Forelimb muscle (tissue), 1 donor: ENCODE results near the gene RECQL5. TPM values are rescaled to one million over a fixed set of nuclear protein-coding genes. Genes with fewer than 3 reads are reported as not detected.

Source experiments
- DNase-seq: peaks from one replicate; pipeline ENCODE4 v3.0.0-alpha.2; 2013; ENCODE audit warnings: low read depth
- polyA plus RNA-seq: library from polyadenylated mRNA; unstranded; fragments of 120-200 nt; gene quantifications from one replicate; pipeline ENCODE4 v1.2.1, GENCODE V29; 2013; ENCODE audit not compliant: insufficient read length

RECQL5 gene
- polyA plus RNA-seq, 1 donor = 15.0 TPM

DNA sequence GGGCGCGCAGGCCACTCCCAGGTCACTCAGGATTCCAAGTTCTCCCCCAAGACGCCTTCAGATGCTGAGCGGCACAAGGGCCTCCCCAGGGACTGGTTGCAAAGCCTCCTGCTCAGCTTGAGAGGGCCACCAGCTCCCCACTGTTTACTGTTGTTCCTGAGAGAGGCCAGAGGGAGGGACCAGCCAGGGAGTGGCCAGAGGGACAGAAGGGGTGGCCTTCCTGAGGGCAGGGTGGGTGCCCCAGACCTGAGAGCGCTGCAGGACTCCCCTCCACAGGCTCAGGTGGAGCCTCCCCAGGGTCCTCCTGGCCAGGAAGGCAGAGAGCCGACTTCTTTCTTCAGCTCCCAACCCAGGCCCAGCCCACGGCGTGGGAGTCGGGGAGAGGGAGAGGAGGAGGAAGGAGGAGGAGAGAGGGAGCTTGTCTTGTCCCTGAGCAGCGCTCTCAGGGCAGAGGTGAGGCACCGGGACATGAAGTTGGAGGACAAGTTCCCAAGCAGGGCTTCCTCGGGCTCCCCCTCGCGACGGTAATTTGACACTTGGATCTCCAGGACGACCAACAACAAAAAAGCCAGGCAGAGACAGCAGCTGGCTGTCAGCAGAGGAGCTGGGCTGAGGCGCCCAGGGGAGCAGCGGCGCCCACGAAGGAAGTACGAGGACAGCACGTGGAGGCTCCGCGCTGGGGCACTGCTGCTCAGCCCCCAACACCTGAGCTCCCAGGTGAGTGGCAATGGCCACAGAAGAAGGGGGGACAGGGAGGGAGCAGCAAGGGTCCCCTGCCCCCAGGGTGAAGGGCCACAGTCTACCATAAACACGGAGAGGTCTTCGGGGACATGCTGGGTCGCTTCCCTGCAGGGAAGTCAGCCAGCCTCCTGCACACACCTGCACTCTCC, 33.2 kb downstream of the RECQL5 start:
- DNase-seq = peak; percentile 89

DNA sequence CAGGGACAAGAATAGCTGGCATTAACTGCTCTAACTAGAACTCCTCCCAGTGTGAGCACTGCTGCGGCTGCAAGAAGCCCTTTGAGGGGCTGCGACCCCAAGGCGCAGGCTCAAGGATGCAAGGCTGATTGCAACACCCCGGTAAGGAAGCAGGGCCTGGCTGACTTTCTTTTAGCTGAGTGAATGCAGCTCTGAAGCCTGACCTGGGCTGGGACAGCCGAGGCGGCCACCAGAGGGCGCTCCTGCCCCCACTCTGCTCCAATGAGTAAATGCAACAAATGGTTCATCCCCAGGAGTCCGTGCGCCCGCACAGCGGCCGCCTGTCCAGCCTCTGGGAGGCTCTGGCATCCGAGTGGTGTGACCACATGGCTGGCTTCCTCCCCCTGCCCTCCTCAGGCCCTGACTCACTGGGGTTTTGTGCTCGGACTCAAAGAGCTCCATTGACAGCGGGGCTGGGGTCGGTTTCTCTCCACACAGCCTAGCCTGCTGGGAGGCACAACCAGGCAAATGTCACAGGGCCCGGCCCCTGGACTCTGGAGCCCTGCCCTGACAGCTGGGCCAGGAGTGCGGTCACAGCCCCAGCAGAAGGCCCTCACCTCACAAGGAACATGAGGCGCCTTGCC, 34.0 kb downstream of the RECQL5 start, which contains the start of gene SMIM5:
SMIM5 (plus strand) TSS at position 572 of the 623 bp plus-strand sequence. CDS start 6,768 bp downstream, outside the sequence.
- peak; percentile 19 for DNase-seq

DNA sequence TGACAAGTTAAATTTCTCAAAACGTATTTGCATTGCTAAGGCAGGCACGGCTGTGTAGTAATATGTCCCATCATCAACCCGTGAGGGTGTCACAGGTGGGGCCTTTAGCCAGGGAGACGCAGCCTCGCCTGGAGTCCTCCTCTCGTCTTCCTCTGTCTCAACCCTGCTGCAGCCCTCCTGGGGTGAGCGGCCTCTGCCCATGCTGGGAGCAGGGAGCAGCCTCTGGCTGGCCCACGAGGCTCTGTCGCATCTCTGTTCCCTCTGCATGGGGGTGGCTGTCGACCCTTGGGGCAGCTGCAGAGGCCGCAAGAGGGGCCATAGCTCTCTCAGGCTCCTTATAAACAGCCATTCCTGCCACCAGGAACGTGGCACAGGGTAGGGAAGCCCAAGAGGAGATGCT, 34.5 kb downstream of the RECQL5 start:
- DNase-seq = no peak

DNA sequence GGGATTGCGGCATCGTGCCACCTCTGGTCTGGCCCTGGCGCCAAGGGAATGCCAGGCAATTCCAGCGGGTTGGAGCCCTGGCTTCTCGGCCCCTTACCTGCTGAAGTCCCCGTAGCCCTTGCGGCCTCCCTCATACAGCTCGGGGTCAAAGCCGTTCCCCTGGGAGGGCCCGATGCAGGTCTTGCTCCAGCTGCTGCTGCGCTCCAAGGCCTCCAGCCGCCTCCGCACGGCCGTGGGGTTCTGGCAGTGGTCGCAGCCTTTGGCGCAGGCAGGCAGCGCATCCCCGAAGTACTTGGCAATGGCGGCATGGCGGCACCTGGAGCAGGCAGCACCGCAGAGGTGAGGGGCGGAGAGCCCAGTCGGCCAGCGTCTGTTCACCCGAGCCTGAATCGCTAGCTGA, 35.6 kb downstream of the RECQL5 start:
- DNase-seq = no peak

DNA sequence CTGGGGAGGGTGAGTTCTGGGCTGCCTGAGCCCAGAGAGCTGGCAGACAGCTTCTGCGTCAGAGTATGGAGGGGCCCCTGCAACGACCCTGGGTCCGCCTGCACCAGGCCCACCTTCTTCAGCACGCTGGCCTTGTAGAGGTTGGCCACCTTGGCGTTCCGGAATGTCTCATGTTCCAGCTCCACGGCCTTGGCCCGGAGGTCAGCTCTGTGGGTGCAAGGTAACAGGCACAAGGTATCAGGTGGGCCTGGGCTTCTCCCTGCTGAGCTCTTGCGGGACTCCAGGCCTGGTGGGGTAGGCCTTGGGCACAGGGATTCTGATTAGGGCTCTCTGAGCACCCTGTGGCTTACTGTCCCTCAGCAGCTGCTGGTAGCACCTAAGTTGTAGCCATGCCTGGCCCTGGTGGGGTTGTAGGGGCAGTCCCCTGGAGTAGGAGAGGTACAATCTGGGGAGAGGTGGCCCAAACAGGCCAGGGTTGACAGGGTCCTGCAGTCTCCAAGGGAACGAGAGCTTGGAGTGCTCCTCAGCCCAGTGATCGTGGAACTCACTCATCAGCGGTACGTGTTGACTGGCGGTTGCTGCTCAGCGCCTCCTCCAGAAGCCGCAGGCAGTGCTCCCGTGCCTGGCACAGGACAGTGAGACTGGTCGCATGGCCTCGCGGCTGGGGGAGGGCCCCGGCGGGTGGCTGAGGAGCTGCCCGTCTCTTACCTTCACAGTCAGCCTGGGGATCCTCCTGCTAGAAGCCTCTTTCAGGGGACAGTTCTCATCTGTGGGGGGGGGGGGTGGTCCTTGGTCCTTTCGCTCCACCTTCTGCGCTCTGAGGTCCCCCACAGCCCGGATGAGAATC, 36.7 kb downstream of the RECQL5 start:
- DNase-seq = no peak

DNA sequence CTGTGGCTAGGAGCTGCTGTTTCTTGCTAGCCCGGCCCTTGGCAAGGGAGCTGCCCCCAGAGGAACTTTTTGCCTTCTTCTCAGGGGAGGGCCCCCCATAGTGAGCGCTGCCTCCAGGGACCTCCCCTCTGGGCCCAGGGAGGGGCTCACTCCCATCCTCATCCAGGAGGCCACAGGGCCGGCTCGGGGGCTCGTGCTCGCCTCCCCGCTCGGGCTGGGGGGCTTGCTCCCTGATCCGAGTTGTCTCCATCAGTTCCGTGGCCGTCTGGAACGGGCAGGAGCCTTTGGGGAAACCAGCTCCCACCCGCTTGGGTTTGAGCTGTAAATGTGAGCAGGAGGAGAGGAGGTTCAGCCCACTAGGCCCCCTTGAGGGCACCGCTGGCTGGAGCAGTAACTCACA, 37.8 kb downstream of the RECQL5 start:
- no peak for DNase-seq

DNA sequence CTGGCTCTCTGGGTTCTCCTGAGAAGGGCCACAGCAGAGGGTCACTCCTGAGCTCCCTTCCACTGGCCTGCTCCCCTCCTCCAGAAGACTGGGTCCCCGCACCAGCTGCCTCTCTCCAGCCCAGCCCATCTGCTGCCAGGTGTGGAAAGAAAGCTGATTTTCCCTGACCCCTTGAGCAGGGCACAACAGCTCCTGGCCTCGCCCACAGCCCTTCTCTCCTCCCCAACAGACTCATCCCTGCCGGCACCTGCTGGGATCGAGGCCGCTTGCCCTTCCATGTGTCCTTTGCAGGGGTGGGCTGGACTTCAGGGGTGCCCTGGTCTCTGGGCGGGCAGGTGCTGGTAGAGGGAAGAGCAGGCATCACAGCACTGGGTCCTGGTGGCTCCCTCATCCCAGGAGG, 38.5 kb downstream of the RECQL5 start:
- DNase-seq = no peak

DNA sequence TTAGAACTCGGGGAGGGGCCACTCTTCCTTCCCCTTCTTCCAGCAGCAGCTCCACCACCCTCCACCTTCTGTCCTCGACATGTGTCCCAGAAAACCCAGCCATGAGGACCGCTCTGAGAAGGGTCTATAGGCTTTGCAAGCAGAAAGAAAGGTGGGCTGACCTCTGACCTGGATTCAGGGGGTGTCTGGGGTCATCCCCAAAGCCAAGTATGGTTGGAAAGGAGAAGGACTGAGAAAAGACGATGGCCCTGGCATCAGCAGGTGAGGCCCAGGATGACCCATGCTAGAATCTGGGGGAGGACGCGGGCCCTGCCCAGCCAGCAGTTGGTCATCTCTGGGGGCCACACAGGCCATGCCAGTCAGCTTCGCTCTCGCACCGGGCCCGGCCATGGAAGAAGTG, 39.9 kb downstream of the RECQL5 start:
- no peak for DNase-seq

DNA sequence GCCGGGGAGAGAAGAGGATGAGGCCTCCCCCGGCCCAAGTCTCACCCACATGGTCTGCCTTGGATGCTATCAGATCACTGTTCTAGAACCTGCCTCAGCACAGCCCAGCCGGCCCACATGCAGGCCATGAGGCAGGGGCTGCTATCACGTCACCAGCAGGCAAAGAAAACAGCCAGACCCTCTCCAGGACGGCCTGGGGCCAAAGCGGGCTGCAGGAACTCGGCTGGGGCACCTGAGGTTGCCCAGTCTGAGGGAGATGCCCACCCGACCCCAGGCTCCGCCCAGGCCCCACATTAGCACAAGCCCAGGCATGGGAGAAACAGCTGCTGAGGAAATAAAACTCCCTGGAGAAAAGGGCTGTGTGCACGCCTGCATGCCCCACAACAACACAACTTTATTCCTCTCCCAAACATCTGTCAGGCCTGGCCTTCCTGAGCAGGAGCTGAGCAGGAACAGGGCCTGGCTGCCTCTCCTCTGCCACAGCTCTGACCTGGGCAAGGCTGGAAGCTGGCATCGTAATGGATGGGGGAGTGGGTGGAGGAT, 40.4 kb downstream of the RECQL5 start:
- no peak for DNase-seq

DNA sequence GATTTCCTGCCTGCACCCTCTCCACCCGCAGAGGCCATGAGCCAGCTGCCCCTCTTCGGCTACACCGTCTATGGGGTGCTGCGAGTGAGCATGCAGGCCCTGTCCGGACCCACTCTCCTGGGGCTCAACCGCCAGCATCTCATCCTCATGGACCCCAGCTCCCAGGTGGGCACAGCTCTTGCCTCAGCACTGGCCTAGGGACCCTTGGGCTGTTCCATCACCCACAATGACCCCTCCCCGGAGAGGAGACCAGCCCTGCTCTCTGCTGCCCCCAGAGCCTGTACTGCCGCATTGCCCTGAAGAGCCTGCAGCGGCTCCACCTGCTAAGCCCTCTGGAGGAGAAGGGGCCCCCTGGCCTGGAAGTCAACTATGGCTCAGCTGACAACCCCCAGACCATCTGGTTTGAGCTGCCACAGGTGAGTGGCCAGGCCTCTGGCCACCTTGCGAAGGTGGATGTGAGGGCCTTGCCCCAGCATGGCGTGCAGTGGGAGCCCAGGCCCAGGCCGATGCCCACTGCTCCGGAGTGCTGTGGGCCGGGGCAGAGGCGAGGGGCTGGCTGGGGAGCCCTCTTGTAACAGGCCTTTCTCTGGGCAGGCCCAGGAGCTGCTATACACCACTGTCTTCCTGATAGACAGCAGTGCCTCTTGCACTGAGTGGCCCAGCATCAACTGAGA, 41.0 kb downstream of the RECQL5 start:
- no peak for DNase-seq

DNA sequence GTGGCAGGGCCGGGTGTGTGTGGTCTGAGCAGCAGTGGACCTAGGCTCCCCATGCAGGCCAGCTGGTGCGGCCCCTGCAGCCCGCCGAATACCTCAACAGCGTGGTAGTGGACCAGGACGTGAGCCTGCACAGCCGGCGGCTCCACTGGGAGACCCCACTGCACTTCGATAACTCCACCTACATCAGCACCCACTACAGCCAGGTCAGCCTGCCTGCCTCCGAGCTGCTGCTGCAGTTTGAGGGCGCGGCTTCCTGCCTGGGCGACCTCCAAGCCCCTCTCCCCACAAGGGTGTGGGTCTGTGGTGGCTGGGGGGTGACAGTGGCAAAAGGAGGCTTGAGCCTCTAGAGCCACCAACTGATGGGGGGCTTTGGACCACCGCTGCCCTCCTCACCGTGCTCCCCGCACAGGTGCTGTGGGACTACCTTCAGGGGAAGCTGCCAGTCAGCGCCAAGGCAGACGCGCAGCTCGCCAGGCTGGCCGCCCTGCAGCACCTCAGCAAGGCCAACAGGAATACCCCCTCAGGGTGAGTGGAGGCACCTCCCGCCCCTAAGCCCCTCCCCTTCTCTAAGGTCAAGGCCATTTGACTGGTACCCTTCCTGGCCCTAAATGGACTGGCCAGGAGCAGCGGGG, 42.1 kb downstream of the RECQL5 start:
- DNase-seq = no peak

DNA sequence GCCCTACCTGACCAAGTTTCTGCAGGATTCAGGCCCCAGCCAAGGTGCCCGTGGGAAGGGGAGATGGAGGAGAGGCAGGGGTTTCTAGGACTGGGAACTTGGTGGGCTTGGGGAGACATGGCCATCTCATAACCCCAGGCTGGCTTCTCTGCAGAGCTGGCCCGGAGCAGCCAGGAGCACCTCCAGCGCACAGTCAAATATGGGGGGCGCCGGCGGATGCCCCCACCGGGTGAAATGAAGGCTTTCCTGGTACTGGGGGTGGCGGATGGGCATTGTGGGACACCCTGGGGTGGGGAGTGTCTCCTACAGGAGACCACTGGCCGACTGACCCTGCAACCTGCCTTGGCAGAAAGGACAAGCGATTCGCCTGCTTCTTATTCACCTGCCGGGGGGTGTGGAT, 42.9 kb downstream of the RECQL5 start:
- DNase-seq = no peak

DNA sequence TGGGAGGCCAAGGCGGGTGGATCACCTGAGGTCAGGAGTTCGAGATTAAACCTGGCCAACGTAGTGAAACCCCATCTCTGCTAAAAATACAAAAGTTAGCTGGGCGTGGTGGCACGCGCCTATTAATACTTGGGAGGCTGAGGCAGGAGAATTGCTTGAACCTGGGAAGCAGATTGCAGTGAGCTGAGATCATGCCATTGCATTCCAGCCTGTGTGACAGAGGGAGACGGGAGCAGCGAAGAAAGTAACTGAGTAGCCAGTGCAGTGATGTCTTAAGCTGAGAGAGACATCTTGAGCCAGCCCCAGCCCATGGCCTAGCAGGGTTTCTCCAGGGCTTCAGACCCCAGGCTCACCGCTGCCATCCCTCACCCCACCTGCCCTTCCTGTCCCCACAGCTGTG, 43.6 kb downstream of the RECQL5 start:
- no peak for DNase-seq

DNA sequence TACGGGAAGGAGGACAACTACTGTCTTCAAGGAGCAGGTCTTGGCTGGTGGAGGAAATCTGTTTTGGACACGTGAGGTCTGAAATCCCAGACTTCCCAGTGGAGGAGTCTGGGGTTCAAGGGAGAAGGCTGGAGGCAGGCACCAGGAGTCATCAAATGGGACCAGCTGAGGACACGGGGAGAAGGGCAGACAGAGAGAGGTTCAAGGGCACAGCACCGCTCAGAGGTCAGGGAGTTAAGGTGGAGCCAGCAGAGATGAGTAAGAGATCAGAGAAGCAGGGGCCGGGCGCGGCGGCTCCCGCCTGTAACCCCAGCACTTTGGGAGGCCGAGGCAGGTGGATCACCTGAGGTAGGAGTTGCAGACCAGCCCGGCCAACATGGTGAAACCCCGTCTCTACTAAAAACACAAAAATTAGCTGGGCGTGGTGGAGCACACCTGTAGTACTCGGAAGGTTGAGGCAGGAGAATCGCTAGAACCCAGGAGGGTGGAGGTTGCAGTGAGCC, 44.1 kb downstream of the RECQL5 start:
- DNase-seq = no peak

DNA sequence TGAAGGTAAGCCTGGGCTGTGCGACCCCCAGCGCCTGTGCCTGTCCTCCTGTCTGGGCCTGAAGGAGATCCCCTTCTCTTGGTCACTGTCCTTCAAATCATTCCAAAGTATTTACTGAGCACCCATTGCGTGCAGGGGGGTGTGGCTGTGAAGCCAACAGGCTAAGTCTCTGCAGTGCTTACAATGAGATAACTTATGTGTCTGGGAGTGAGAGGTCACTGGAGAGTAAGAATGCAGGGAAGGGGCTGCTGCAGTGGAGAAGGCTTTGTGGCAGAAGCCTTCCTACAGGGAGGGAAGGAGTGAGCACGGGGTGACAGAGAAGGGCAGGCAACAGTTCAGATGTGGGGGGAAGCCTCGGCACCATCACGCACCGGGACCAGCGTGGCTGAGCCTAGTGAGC, 44.9 kb downstream of the RECQL5 start:
- DNase-seq = no peak

DNA sequence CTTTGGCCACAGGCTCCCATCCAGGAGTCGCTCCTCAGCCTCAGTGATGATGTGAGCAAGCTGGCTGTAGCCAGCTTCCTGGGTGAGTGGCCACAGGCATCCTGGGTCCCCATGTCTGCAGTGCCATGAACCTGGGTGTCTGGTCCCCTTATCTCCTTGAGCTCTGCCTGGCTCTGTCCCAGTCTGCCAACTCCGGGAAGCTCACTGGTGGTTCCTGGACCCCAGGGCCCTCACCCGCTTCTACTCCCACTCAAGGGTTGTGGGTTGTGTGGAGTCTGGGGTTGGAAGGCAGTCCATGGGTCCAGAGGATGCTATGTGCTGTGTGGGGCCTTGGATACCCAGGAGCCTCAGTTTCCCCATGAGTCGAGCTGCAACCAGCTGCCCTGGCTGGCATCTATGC, 45.5 kb downstream of the RECQL5 start:
- no peak for DNase-seq

DNA sequence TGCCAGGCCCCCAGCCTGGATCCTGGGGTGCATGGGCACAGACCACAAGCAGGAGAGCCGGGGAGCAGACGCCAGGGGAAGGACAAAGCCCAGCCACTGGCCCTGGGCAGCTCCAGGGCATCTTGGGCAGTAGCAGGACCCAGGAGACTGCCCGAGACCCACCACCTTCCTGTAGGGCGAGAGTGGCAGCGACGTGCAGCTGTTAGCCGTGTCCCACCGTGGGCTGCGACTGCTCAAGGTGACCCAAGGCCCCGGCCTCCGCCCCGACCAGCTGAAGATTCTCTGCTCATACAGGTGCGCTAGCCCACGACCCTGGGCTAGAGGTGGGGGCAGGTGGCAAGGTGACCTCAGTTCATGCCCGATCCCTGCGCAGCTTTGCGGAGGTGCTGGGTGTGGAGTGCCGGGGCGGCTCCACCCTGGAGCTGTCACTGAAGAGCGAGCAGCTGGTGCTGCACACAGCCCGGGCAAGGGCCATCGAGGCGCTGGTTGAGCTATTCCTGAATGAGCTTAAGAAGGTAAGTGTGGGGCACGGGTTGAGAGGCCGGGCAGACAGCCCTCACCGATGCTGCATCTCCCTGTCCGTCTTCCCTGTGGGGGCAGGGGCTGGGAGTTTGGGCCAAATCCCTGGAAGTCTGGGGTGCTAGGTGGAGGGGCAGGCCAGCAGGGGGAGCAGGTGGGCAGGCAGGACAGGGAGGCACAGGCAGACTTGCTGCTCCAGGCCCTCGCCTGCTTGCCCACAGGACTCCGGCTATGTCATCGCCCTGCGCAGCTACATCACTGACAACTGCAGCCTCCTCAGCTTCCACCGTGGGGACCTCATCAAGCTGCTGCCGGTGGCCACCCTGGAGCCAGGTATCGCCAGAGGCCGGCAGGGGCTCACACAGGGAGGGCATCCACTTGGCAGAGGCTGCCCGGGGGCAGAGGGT, 47.2 kb downstream of the RECQL5 start:
- DNase-seq = no peak

DNA sequence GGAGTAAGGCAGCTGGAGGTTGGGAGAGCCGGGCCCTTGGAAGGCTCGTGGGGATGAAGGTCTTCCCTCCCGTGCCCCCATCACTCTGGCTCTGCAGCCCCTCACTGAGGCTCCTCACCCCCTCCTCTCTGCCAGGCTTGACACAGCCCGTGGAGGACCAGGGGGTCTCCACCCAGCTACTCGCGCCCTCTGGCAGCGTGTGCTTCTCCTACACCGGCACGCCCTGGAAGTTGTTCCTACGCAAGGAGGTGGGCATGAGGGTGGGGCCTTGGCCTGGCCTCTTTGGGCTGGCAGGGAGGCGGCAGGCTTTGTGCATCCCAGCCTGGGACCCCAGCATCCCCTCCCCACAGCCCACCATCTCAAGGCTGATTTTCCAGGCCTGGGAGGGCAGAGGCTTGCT, 49.3 kb downstream of the RECQL5 start:
- no peak for DNase-seq

DNA sequence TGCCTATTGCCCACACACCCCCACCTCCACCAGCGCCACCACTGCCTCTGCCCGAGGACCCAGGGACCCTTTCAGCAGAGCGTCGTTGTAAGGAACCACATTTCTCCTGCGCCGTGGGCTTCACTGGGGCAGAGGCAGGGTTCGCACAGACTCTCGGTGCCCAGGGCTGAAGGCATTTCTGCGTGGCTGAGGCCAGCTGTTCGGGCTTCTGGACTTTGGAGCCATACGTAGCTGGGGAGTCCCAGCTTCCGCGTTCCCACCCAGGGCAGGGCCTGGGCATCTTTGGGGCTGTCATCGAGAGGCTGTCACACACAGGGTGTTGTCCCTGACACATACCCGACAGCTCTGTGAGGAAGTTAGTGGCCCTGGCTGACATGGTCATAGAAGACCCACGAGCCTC, 49.7 kb downstream of the RECQL5 start:
- DNase-seq = no peak
